Stimulated activated CD8-positive, alpha-beta memory T cell treated with anti-CD3 and anti-CD28 coated beads, Interleukin-12 subunit alpha, Interleukin-12 subunit beta, amount 100 ng/mL, for 24 hours (primary cell): ENCODE measurements around the gene SCGN.
"Not testable (repeated sequence)": the region's sequence is repeated elsewhere in the genome, so short reads cannot be mapped to it uniquely, and the experiment has no call there.

Experiments
- DNase-seq: peaks from one replicate; pipeline ENCODE4 v3.0.0-alpha.2; 2020; ENCODE audit errors: extremely low read depth

SCGN gene

DNA sequence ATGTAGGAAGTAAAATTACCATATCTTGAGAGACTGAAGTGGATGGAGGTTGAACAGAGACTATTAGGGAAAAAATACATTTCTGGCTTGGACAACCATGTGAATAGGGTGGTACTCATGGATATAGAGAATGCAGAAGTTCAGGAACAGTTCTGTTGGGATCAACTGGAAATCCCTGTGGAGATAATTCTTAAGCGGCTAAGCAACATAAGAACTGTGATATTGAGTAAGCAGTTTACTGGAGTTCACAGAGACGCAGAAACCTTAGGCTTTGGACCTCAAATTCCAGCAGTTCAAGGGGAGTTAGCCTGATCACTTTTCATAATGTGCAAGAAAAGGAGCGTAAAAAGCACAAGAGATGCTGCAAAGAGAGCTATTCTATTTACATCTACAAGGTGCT, 78.9 kb downstream of the SCGN start:
- no peak for DNase-seq

- DNase-seq, result no peak
Measured at GRCh38 chr6:25731721-25732120, 79.7 kb downstream of the SCGN start.

DNA sequence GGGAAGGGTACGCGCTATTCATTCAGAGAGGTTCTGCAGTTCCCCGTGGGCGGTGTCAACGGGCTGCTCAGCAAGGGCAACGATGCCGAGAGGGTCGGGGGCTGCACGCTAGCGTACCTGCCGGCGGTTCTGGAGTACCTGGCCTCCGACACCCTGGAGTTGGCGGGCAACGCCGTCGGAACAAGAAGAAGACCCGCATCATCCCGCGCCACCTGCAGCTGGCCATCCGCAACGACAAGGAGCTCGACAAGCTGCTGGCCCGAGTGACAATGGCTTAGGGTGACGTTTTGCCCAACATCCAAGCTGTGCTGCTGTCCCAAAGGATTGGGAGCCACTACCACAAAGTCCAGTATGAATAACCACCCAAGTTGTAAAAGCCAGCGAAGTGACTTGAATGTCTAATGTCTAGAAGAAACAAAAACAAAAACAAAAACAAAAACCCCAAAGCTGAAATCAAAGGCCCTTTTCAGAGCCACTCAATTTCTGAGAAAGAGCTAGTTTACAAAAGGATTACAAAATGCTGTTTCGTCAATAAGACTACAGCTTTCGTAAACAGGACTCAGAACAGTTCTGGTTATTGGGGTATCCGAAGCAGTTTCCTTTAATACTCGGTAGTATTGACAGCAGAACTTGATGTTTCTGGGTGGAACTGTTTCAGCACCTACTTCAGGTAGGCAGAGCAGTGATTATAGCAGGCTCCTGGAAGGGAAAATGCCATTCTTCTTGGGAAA, 80.6 kb downstream of the SCGN start:
- DNase-seq, result no peak

DNA sequence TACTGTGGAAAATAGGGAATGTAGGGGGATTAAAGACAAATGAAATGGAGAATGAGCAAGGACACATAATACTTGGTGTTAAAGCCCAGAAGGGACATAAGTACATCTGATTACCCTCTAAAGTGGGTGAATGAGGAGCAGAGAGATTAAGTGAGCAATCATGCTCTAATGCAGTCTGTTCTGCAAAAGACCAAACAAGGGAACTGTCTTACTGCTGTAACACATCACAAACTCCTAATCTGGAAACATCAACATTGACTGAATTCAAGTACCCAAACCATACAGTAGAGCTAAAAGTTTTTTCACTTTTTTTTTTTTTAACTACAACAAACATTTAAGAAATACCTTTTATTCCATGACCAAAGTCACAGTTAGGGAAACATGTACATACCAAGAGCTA, 83.2 kb downstream of the SCGN start:
- DNase-seq, result no peak

- no peak for DNase-seq
Measured at GRCh38 chr6:25743868-25744267, 91.9 kb downstream of the SCGN start.

GRCh38 chr6:25745836-25746235, 93.8 kb downstream of the SCGN start:
- DNase-seq, result no peak

GRCh38 chr6:25746968-25747367, 95.0 kb downstream of the SCGN start:
- DNase-seq, result no peak

DNA sequence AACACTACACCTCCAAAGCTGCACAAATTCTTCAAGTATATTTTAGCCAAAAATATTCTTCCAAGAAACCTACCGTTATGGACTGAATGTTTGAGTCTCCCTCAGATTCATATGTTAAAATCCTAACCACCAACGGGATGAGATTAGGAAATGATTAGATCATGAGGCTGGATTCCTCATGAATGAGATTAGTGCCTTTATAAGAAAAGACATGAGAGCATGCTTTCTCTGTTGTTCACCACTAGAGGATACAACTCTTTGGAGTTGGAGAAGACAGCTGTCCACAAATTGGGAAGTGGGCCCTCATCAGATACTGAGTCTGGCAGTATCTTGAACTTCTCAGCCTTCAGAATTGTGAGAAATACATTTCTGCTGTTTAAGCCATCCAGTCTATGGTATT, 95.5 kb downstream of the SCGN start:
- DNase-seq, result no peak

DNA sequence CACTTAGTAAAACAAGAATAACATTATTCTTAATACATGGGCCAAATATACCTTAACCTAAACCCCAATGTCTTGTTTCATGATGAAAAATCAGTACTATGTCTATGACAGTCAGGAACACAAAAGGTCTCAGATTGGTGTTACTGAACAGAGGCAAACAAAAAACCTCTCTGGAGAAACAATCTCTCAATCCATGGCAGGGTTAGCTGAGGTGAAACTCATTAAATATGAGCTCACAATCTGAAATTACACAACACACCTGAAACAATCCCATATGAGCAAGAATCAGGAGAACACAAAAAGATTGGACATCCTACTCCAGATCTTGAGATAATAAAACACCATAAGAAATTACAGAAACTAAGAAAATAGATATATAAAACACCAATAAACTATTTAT, 96.0 kb downstream of the SCGN start:
- DNase-seq, result no peak

GRCh38 chr6:25748601-25749517, 96.8 kb downstream of the SCGN start:
- DNase-seq, result not testable (repeated sequence)

DNA sequence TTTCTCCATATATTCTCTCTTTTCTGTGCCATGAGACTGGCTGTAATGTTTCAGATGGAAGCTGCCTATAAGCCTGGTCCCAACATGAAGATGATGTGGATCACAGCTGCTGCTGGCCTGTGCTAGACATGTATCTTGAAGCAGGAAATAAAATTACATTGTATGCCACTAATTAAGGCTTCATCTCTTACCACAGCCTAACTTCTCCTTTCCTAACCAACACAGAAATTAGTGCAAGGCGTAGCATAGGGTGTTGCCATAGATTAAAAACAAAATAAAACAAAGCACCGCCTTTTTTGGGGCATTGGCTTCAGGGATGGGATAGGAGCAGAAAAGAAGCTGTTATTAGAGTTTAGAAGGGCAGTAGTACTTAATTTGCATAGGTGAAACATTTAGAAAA, 97.8 kb downstream of the SCGN start:
- DNase-seq, result no peak

- no peak for DNase-seq
Measured at GRCh38 chr6:25750906-25751305, 98.9 kb downstream of the SCGN start.
